Measurements from ENCODE around the gene QRSL1. TPM values are rescaled to one million over a fixed set of nuclear protein-coding genes. Genes with fewer than 3 reads are reported as not detected.

QRSL1 gene
- polyA plus RNA-seq, 3 donors = 5.7 to 7.8 (median 5.8) TPM

DNA sequence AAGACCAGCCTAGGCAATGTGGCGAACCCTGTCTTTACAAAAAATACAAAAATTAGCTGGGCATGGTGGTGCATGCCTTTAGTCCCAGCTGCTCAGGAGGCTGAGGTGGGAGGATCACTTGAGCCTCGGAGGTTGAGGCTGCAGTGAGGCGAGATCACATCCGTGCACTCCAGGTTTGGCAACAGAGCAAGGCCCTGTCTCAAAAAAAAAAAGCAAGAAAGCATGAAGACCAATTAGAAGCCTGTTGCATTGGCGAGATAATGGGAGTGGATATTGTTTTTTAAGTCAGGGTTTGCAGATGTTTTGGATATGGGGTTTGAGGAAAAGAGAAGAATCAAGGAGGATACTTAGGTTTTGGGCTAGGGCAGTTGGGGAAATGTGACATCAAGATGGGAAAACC, 5.2 kb downstream of the QRSL1 start:
- Histone ChIP-seq H3K9me3 (replicated peaks in 1 of 2; ENCODE audit: control insufficient read depth in 1 of 2, insufficient read depth in 1 of 2, low read length in 2 of 2) (no peaks in the 10 kb centered on the region), H3K4me3 (replicated peaks in 1 of 3; ENCODE audit: low read depth in 2 of 3, low read length in 3 of 3) (no peak overlapping the region), H3K9ac (ENCODE audit: insufficient read depth, low read length, poor library complexity, severe bottlenecking) (no peak overlapping the region), H3K27me3 (ENCODE audit: control insufficient read depth in 2 of 2, insufficient read depth in 2 of 2, low read length in 2 of 2) (no peaks in the 10 kb centered on the region), H3K4me2 (replicated peaks; ENCODE audit: extremely low read depth, low read length, poor library complexity, severe bottlenecking) (no peak overlapping the region), H3K36me3 (replicated peaks in 1 of 2; ENCODE audit: control insufficient read depth in 1 of 2, insufficient read depth in 2 of 2, low read length in 2 of 2) (no peaks in the 10 kb centered on the region), H2AFZ (ENCODE audit: insufficient read depth, low read depth, low read length, poor library complexity, severe bottlenecking) (no peak overlapping the region), H3K27ac (ENCODE audit: low read depth in 1 of 2, low read length in 2 of 2) (no peak overlapping the region), H3K4me1 (ENCODE audit: control insufficient read depth in 1 of 2, insufficient read depth in 2 of 2, low read length in 2 of 2) (peaks cover 30 to 43% of the 10 kb centered on the region in 2 donors), H4K20me1 (ENCODE audit: insufficient read depth, low read length) (peaks cover 7% of the 10 kb centered on the region), H3K79me2 (ENCODE audit: insufficient read depth, low read length) (peaks cover 85% of the 10 kb centered on the region)
- Mint-ChIP-seq H3K27ac (no peak overlapping the region), H3K4me1 (peaks cover 33% of the 10 kb centered on the region), H3K4me3 (no peak overlapping the region), H3K36me3 (peaks cover 0 to 8% of the 10 kb centered on the region in 2 donors), H3K9me3 (no peaks in the 10 kb centered on the region), H3K27me3 (ENCODE audit: low read depth in 3 of 3) (no peaks in the 10 kb centered on the region)
- WGBS (ENCODE audit: insufficient coverage) = 97% methylated on average over 4 of the region's 5 CpGs
- intact Hi-C loops (cut with micrococcal nuclease) = no loop called here
- no peak for DNase-seq
- TF ChIP-seq, protein P1, sequence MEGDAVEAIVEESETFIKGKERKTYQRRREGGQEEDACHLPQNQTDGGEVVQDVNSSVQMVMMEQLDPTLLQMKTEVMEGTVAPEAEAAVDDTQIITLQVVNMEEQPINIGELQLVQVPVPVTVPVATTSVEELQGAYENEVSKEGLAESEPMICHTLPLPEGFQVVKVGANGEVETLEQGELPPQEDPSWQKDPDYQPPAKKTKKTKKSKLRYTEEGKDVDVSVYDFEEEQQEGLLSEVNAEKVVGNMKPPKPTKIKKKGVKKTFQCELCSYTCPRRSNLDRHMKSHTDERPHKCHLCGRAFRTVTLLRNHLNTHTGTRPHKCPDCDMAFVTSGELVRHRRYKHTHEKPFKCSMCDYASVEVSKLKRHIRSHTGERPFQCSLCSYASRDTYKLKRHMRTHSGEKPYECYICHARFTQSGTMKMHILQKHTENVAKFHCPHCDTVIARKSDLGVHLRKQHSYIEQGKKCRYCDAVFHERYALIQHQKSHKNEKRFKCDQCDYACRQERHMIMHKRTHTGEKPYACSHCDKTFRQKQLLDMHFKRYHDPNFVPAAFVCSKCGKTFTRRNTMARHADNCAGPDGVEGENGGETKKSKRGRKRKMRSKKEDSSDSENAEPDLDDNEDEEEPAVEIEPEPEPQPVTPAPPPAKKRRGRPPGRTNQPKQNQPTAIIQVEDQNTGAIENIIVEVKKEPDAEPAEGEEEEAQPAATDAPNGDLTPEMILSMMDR (IDR thresholded peaks at IDR 0.05) = no peak

DNA sequence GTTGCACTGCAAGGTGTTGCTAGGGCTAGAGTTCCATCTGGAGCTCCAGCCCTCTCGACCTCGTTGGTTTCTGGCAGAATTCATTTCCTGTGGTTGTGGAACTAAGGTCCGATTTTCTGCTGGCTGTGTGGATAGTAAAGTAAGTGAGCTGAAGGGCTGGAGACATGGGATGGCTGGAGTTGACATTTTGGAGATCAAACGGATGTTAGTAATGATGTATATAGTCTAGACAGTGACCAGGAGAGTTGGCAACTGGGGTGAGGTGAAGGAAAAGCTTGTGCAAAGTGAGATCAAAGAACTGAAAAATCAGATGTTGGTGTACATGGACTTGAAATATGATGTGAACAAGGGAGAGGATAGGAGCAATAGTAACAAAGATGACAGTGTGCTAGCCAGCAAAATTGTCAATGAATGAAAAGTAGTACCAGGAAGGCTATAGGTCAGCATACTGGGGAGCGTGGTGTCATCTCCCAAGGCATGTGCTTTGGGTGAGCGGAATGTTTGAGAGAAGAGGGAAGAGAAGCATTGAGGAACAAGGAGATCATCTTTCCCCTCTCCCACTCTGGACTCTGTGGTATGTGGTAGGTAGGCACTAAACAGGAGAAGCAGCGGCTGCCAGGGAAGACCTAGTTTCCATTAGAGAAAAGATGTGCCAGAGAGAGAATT, 7.8 kb downstream of the QRSL1 start:
- WGBS (ENCODE audit: insufficient coverage) = 23% methylated on average over 4 of the region's 7 CpGs
- Histone ChIP-seq H3K9ac (ENCODE audit: insufficient read depth, low read length, poor library complexity, severe bottlenecking) (no peak overlapping the region), H3K79me2 (ENCODE audit: insufficient read depth, low read length) (peaks cover 66% of the 10 kb centered on the region), H3K4me3 (replicated peaks in 1 of 3; ENCODE audit: low read depth in 2 of 3, low read length in 3 of 3) (peak overlapping the region in 1 of 3 experiments; percentile 47), H3K4me1 (ENCODE audit: control insufficient read depth in 1 of 2, insufficient read depth in 2 of 2, low read length in 2 of 2) (peaks cover 22 to 32% of the 10 kb centered on the region in 2 donors), H3K9me3 (replicated peaks in 1 of 2; ENCODE audit: control insufficient read depth in 1 of 2, insufficient read depth in 1 of 2, low read length in 2 of 2) (no peaks in the 10 kb centered on the region), H2AFZ (ENCODE audit: insufficient read depth, low read depth, low read length, poor library complexity, severe bottlenecking) (peak overlapping the region; percentile 60), H4K20me1 (ENCODE audit: insufficient read depth, low read length) (peaks cover 7% of the 10 kb centered on the region), H3K36me3 (replicated peaks in 1 of 2; ENCODE audit: control insufficient read depth in 1 of 2, insufficient read depth in 2 of 2, low read length in 2 of 2) (peaks cover 10 to 13% of the 10 kb centered on the region in 2 donors), H3K27ac (ENCODE audit: low read depth in 1 of 2, low read length in 2 of 2) (peak overlapping the region; percentile 22 to 75), H3K4me2 (replicated peaks; ENCODE audit: extremely low read depth, low read length, poor library complexity, severe bottlenecking) (peak overlapping the region; percentile 63), H3K27me3 (ENCODE audit: control insufficient read depth in 2 of 2, insufficient read depth in 2 of 2, low read length in 2 of 2) (no peaks in the 10 kb centered on the region)
- Mint-ChIP-seq H3K9me3 (no peaks in the 10 kb centered on the region), H3K4me1 (peaks cover 30% of the 10 kb centered on the region), H3K27me3 (ENCODE audit: low read depth in 3 of 3) (no peaks in the 10 kb centered on the region), H3K27ac (peak overlapping the region; percentile 4 to 72 (median 51)), H3K4me3 (peak overlapping the region; percentile 28 to 52), H3K36me3 (peaks cover 18 to 24% of the 10 kb centered on the region in 2 donors)
- intact Hi-C loops (cut with micrococcal nuclease) = no loop called here
- TF ChIP-seq, protein P1 (IDR thresholded peaks at IDR 0.05) = no peak
- DNase-seq = peak in 1 of 3 donors; percentile 19

All from CD14-positive monocyte (primary cell).